Transverse colon (tissue), 4 donors: ENCODE data around the gene SIK3.

Experiments
- EP300 ChIP-seq: sonication (generic); formaldehyde crosslinking; IDR thresholded peaks from one replicate; pipeline ENCODE4 v1.6.1; 2017; ENCODE audit warnings: antibody characterized with exemption, low read depth
- POLR2A ChIP-seq: fragments of 450-650 bp; IDR thresholded peaks from one replicate; pipeline ENCODE4 v1.6.1; 2016; ENCODE audit warnings: antibody characterized with exemption, mild to moderate bottlenecking, moderate library complexity
- POLR2AphosphoS5 ChIP-seq, 3 donors: sonication (generic); formaldehyde crosslinking; IDR thresholded peaks; one replicate each; pipeline ENCODE4 v1.6.1; 2016; ENCODE audit warnings: antibody characterized with exemption in 3 of 3
- TF ChIP-seq, protein P1 (sequence below), 5 experiments: fragments of 200-600 bp in 3 of 5; fragments of 450-650 bp in 2 of 5; sonication (generic) in 3 of 5; IDR thresholded peaks; 1 replicate in 2 of 5; 2 replicates in 3 of 5; pipeline ENCODE4 v1.5.1; 2016 to 2017; ENCODE audit warnings: antibody characterized with exemption in 5 of 5, inconsistent platforms in 3 of 5, mild to moderate bottlenecking in 2 of 5, moderate library complexity in 1 of 5

DNA sequence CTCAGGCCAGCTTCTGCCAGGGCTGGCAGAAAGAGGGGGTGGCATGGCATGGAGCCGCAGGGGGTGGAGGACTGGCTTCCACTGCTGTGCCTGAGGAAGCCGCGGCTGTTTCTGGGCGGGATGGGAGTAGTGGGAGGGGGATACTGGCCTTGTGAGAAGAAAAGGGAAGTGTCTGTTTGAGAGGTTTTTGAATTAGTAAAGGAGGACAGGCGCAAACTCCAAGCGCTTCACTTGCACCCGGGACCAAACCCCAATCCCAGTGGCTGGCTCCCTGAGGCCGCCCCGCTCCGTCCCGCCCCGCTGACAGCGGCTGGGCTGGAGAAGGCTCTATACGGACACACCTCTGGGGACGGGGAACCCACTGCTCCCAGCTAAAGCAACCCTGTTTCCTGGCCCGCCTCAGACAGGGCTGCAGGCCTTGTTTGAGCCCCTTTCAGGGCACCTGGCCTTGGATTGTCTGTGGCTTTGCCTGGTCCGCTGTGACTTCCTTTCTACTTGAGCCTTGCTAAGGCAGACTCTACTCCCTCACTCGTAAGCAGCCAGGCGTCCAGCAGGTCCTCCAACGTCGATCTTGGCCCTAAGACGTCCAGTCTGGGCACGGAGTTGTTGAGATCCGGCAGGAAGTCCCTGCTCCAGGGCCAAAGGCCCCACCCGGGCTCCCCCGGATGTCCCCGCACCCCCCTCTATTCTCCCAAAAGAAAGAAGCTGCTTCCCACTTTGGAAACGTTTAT lies 263.0 kb downstream of the SIK3 start:
- TF ChIP-seq, protein P1, sequence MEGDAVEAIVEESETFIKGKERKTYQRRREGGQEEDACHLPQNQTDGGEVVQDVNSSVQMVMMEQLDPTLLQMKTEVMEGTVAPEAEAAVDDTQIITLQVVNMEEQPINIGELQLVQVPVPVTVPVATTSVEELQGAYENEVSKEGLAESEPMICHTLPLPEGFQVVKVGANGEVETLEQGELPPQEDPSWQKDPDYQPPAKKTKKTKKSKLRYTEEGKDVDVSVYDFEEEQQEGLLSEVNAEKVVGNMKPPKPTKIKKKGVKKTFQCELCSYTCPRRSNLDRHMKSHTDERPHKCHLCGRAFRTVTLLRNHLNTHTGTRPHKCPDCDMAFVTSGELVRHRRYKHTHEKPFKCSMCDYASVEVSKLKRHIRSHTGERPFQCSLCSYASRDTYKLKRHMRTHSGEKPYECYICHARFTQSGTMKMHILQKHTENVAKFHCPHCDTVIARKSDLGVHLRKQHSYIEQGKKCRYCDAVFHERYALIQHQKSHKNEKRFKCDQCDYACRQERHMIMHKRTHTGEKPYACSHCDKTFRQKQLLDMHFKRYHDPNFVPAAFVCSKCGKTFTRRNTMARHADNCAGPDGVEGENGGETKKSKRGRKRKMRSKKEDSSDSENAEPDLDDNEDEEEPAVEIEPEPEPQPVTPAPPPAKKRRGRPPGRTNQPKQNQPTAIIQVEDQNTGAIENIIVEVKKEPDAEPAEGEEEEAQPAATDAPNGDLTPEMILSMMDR (IDR thresholded peaks at IDR 0.05), result no peak
- TF ChIP-seq POLR2A (no peak), EP300 (no peak), POLR2AphosphoS5 (IDR thresholded peaks at IDR 0.05) (no peak)
